A549 treated with GW870086 at 1 μM for 4 hours (cell line): ENCODE data around the gene C12orf56. TPM values are rescaled to one million over a fixed set of nuclear protein-coding genes. Genes with fewer than 3 reads are reported as not detected.

ENCODE experiments used
- total RNA-seq: library from RNA; stranded (reverse); fragments of 200-300 nt; extraction: Qiagen RNA extraction; gene quantifications from 5 replicates; pipeline ENCODE4 v1.2.3, GENCODE V29; 2022; ENCODE audit warnings: low read depth

C12orf56 gene, protein sequence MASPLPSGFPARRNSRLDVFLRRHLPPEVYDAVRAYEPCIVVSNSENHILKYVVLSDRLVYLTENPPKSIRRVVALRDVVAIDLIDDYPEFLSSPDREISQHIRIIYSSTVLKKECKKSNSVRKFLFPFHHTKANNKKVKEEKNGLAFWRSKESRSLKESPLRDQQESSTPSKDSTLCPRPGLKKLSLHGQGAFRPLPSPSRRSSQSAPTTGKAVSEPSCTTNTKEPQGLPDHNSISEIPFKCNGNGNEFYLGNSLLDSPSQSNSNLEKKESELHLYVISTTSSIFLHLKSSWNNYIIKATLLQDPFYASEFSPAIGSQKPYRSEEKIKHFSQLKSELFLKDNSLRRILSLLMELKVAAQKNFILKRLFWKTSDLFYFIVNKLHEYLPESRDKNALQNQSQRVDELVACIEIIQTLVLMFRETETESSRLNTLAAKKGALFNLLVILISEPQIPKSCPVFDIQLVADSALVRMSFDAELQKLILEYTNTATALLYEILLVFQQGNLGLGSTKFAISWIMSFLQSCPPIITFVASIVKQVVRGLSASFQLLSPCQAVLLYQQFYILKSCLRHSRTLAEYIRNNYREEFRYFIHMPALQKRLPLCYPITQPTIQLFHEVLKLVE
- 0.03 to 0.24 TPM (median 0.03 TPM) in 3 of 5 replicates, not detected in the others for total RNA-seq

GRCh38 chr12:64390275-64390851 is at the start of gene C12orf56:
Gene C12orf56, minus strand, starts transcription at chr12:64390758. Its CDS starts 193 bp downstream, at chr12:64390565.

GRCh38 chr12:64403707-64404469 is 13.3 kb upstream of the C12orf56 start, which contains the start of gene XPOT:
Gene XPOT, plus strand, starts transcription at chr12:64404392. Its CDS starts 5,644 bp downstream, at chr12:64410036.

DNA sequence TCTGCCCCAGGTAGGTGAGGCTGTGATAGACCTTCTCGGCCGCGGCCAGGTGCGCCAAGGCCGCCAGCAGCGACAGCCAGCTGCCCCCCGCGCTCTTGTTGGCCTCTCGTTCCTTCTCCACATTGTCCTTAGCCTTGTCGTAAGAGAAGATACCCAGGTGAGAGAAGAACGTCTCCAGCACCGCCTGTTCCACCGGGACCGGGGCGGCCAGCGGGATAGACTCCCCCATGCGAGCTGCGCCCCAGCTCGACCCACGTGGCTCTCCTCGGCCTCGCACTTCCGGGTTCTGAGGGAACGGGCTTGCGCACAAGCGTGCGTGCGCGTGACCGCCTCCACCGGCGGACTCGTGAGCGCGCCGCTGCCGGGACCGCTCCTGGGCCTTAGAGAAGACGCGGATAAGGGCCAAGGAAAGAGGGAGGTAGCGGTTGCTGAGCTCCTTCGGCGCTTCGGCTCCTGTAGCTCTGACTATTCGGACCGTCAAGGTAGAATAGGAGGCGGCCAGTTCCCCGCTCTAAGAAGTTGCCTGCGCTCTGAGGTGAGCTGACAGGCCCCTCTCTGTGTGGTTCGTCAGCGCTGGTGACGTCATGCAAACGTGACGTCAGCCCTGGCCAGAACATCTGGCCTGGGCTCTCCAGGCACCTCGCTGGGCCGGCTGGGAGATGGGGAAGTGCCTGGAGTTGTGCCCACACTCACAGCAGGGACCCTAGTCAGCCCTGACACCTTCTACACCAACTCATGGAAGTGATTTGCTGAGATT is 168.4 kb downstream of the C12orf56 start, which contains the start of gene KICS2:
TSS of gene KICS2 (minus strand) at position 288 of the 757 bp plus-strand sequence. CDS start at position 229, 59 bp downstream.

Other genes with a start within 250 kb of the C12orf56 start
- 7.5 to 8.5 TPM (median 7.8 TPM) in 5 replicates for gene KICS2, start 168.5 kb downstream of the C12orf56 start, total RNA-seq
- gene XPOT, start 13.6 kb upstream of the C12orf56 start, total RNA-seq, result 44.6 to 51.9 TPM (median 46.9 TPM) in 5 replicates
- 21.3 to 26.2 TPM (median 24.6 TPM) in 5 replicates for gene TBK1, start 61.4 kb upstream of the C12orf56 start, total RNA-seq
- gene RASSF3, start 219.7 kb upstream of the C12orf56 start, total RNA-seq, result 24.8 to 33.6 TPM (median 29.4 TPM) in 5 replicates